Amygdala (tissue), 56 donors: ENCODE data around the gene EXOC5.

Source experiments
- DNase-seq, 56 donors: peaks; one replicate each; lab custom pipeline; 2025; lab: John Stamatoyannopoulos, UW

EXOC5 gene

GRCh38 chr14:57268161-57269069 is at the start of gene EXOC5, which contains the start of gene AP5M1:
Gene EXOC5, minus strand, starts transcription at chr14:57268905. Its CDS starts 257 bp downstream, at chr14:57268648.
Gene AP5M1, plus strand, starts transcription at chr14:57268971. Its CDS starts 344 bp downstream, at chr14:57269315.
- DNase-seq: peak; percentile 55 to 95 (median 85)

- peak in 49 of 56 donors; percentile 0 to 79 (median 29) for DNase-seq
Measured at GRCh38 chr14:57317248-57317833, 48.6 kb upstream of the EXOC5 start.

- DNase-seq: no peak
Measured at GRCh38 chr14:57314396-57315089, 45.8 kb upstream of the EXOC5 start.

- no peak for DNase-seq
Measured at GRCh38 chr14:57302883-57303282, 34.2 kb upstream of the EXOC5 start.

GRCh38 chr14:57299511-57299910 is 30.8 kb upstream of the EXOC5 start:
- no peak for DNase-seq

GRCh38 chr14:57297852-57298251 is 29.1 kb upstream of the EXOC5 start:
- DNase-seq: no peak

GRCh38 chr14:57295239-57295638 is 26.5 kb upstream of the EXOC5 start:
- no peak for DNase-seq

GRCh38 chr14:57293866-57294837 is 25.4 kb upstream of the EXOC5 start:
- DNase-seq: no peak

GRCh38 chr14:57291692-57292647 is 23.3 kb upstream of the EXOC5 start:
- no peak for DNase-seq

GRCh38 chr14:57290751-57291150 is 22.0 kb upstream of the EXOC5 start:
- DNase-seq: no peak

- DNase-seq: no peak
Measured at GRCh38 chr14:57287745-57288144, 19.0 kb upstream of the EXOC5 start.

- no peak for DNase-seq
Measured at GRCh38 chr14:57277062-57277461, 8.4 kb upstream of the EXOC5 start.

GRCh38 chr14:57275023-57275664 is 6.4 kb upstream of the EXOC5 start:
- no peak for DNase-seq

- no peak for DNase-seq
Measured at GRCh38 chr14:57274551-57274950, 5.8 kb upstream of the EXOC5 start.

- no peak for DNase-seq
Measured at GRCh38 chr14:57273236-57273635, 4.5 kb upstream of the EXOC5 start.

GRCh38 chr14:57266065-57266464 is 2.6 kb downstream of the EXOC5 start:
- no peak for DNase-seq

GRCh38 chr14:57262117-57262516 is 6.6 kb downstream of the EXOC5 start:
- DNase-seq: no peak

GRCh38 chr14:57261604-57262003 is 7.1 kb downstream of the EXOC5 start:
- DNase-seq: no peak
